ENCODE data around the gene ASB5. TPM values are rescaled to one million over a fixed set of nuclear protein-coding genes. Genes with fewer than 3 reads are reported as not detected.

Gene ASB5
- total RNA-seq, 2 experiments from 2014 or later, result not detected

- Mint-ChIP-seq H3K4me1 (peaks cover 16% of the 10 kb centered on the region), H3K27me3 (peaks cover 37% of the 10 kb centered on the region), H3K27ac (peak within 1 kb of the TSS; percentile 47), H3K36me3 (ENCODE audit: low read depth) (peaks cover 5% of the 10 kb centered on the region), H3K9me3 (no peaks in the 10 kb centered on the region), H3K4me3 (peak within 1 kb of the TSS; percentile 75)
- peak; percentile 94 for DNase-seq
- ChIA-PET CTCF (interaction anchor here (1.1 kb wide), 1 partner anchor 128 kb away, joined by 4 read pairs; no protein-coding TSS in a partner anchor), POLR2A (interaction anchor here (0.8 to 1.3 kb wide), 2 partner anchors 36 to 134 kb away, joined by 4 read pairs; no protein-coding TSS in a partner anchor)
These were observed 73.6 kb downstream of the ASB5 start, which contains the start of gene SPATA4 for GRCh38 chr4:176195184-176195978. Gene SPATA4, minus strand, starts transcription at chr4:176195585. Its CDS starts 23 bp downstream, at chr4:176195562.

GRCh38 chr4:176193938-176194337 is 75.1 kb downstream of the ASB5 start:
- DNase-seq, result no peak
- H3K27me3 Mint-ChIP-seq, result peaks cover 45% of the 10 kb centered on the region
- H3K4me1 Mint-ChIP-seq, result peaks cover 16% of the 10 kb centered on the region
- H3K4me3 Mint-ChIP-seq, result no peak overlapping the region
- ChIA-PET CTCF (interaction anchor here (0.7 kb wide), 2 partner anchors 70 to 152 kb away, joined by 3 to 4 read pairs; no protein-coding TSS in a partner anchor), POLR2A (no interaction called here)
- H3K9me3 Mint-ChIP-seq, result no peaks in the 10 kb centered on the region
- peaks cover 5% of the 10 kb centered on the region for H3K36me3 Mint-ChIP-seq (ENCODE audit: low read depth)
- no peak overlapping the region for H3K27ac Mint-ChIP-seq

- Mint-ChIP-seq H3K27ac (no peak overlapping the region), H3K9me3 (no peaks in the 10 kb centered on the region), H3K27me3 (peaks cover 46% of the 10 kb centered on the region), H3K36me3 (ENCODE audit: low read depth) (peaks cover 5% of the 10 kb centered on the region), H3K4me3 (no peak overlapping the region), H3K4me1 (peaks cover 16% of the 10 kb centered on the region)
- DNase-seq, result no peak
- CTCF ChIA-PET, result no interaction called here
- POLR2A ChIA-PET, result no interaction called here
These were observed 75.9 kb downstream of the ASB5 start for GRCh38 chr4:176193126-176193525.

DNA sequence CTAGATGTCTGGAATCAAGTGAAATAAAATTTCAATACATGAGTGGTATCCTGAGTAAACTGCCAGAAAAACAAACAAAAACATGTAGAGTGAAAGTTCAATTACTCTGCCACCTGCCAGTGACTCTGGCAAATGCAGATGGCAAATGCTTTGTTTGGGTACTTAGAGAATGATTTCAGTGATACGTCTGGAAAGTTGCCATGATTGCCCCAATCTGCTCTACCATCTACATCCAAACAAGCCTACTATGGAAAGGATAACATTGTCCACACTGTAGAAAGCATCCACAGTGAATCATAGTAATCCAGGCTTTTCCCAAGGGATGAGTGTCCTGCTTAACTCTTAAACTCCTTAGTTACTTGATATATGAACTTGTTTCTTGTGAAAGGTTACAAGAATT is 77.0 kb downstream of the ASB5 start:
- H3K4me1 Mint-ChIP-seq, result peaks cover 16% of the 10 kb centered on the region
- ChIA-PET POLR2A (no interaction called here), CTCF (no interaction called here)
- H3K4me3 Mint-ChIP-seq, result no peak overlapping the region
- H3K36me3 Mint-ChIP-seq (ENCODE audit: low read depth), result peaks cover 5% of the 10 kb centered on the region
- H3K9me3 Mint-ChIP-seq, result no peaks in the 10 kb centered on the region
- H3K27ac Mint-ChIP-seq, result no peak overlapping the region
- no peak for DNase-seq
- H3K27me3 Mint-ChIP-seq, result peaks cover 41% of the 10 kb centered on the region

DNA sequence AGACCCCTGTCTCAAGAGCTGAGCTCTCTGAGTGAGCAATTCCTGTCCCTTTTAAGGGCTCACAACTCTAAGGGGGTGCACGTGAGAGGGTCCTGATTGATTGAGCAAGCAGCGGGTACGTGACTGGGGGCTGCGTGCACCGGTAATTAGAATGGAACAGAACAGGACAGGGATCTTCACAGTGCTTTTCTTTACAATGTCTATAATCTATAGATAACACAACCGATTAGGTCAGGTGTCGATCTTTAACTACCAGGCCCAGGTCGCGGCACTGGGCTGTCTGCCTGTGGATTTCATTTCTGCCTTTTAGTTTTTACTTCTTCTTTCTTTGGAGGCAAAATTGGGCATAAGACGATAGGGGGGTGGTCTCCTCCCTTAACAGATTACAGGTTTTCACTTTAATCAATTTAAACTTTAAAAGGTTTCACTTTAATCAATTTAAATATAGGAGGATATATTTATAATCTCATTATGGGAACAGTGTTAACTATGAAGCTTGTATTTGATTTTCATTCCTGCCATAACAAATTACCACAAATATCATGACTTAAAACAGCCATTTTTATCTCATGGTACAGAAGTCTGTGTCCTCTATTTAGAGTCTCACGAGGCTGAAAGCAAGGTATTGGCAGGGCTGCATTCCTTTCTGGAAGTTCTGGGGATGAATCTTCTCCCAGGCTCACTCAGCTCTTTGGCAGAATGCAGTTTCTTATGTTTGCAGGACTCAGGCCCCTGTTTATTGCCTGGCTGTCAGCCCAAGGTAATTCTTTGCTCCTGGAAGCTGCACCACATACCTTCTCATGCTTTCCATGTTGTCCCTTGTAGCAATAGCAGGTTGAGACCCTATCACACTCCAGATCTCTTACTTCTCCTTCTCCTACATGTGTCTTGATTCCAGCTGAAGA is 78.9 kb downstream of the ASB5 start:
- H3K4me1 Mint-ChIP-seq, result peaks cover 9% of the 10 kb centered on the region
- no peaks in the 10 kb centered on the region for H3K9me3 Mint-ChIP-seq
- H3K36me3 Mint-ChIP-seq (ENCODE audit: low read depth), result no peaks in the 10 kb centered on the region
- H3K4me3 Mint-ChIP-seq, result no peak overlapping the region
- no peak overlapping the region for H3K27ac Mint-ChIP-seq
- DNase-seq, result no peak
- H3K27me3 Mint-ChIP-seq, result peaks cover 40% of the 10 kb centered on the region
- POLR2A ChIA-PET, result no interaction called here
- CTCF ChIA-PET, result no interaction called here

- no peak for DNase-seq
- Mint-ChIP-seq H3K4me3 (no peak overlapping the region), H3K27ac (no peak overlapping the region), H3K4me1 (peaks cover 1% of the 10 kb centered on the region), H3K9me3 (no peaks in the 10 kb centered on the region), H3K36me3 (ENCODE audit: low read depth) (no peaks in the 10 kb centered on the region), H3K27me3 (peaks cover 35% of the 10 kb centered on the region)
- ChIA-PET POLR2A (no interaction called here), CTCF (no interaction called here)
These were observed 80.4 kb downstream of the ASB5 start for GRCh38 chr4:176188654-176189053.

GRCh38 chr4:176187624-176188023 is 81.4 kb downstream of the ASB5 start:
- DNase-seq, result no peak
- Mint-ChIP-seq H3K27ac (no peak overlapping the region), H3K4me1 (no peaks in the 10 kb centered on the region), H3K4me3 (no peak overlapping the region), H3K36me3 (ENCODE audit: low read depth) (no peaks in the 10 kb centered on the region), H3K27me3 (peaks cover 30% of the 10 kb centered on the region), H3K9me3 (no peaks in the 10 kb centered on the region)
- ChIA-PET POLR2A (no interaction called here), CTCF (no interaction called here)

GRCh38 chr4:176186671-176187395 is 82.2 kb downstream of the ASB5 start:
- CTCF ChIA-PET, result no interaction called here
- Mint-ChIP-seq H3K4me3 (no peak overlapping the region), H3K27me3 (peaks cover 26% of the 10 kb centered on the region), H3K27ac (no peak overlapping the region), H3K4me1 (no peaks in the 10 kb centered on the region), H3K36me3 (ENCODE audit: low read depth) (no peaks in the 10 kb centered on the region), H3K9me3 (no peaks in the 10 kb centered on the region)
- POLR2A ChIA-PET, result no interaction called here
- DNase-seq, result no peak

- CTCF ChIA-PET, result no interaction called here
- DNase-seq, result no peak
- Mint-ChIP-seq H3K27ac (no peak overlapping the region), H3K4me1 (no peaks in the 10 kb centered on the region), H3K9me3 (no peaks in the 10 kb centered on the region), H3K27me3 (peaks cover 19% of the 10 kb centered on the region), H3K36me3 (ENCODE audit: low read depth) (no peaks in the 10 kb centered on the region), H3K4me3 (no peak overlapping the region)
- POLR2A ChIA-PET, result no interaction called here
These were observed 83.0 kb downstream of the ASB5 start for GRCh38 chr4:176186067-176186466.

DNA sequence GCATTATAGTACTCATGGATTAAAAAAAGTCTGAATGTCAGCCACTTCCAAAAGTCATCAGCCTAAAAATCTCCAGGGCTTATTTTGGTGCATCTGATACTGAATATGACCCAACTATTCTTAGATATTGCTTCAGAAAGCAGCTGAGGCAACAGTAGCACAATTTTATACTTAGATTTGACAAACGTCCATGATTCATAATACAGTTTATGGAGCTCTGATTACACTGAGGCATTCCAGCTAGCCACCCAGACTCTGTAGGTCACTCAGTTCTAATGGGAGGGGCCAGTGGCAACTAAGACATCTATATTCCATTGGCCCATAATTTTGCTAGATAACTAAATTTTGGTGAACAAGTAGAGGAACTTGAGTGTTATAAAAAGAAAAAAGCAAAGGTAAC is 84.0 kb downstream of the ASB5 start:
- no peak for DNase-seq
- no peaks in the 10 kb centered on the region for H3K9me3 Mint-ChIP-seq
- no peaks in the 10 kb centered on the region for H3K4me1 Mint-ChIP-seq
- CTCF ChIA-PET, result no interaction called here
- peaks cover 16% of the 10 kb centered on the region for H3K27me3 Mint-ChIP-seq
- no peak overlapping the region for H3K4me3 Mint-ChIP-seq
- POLR2A ChIA-PET, result no interaction called here
- no peaks in the 10 kb centered on the region for H3K36me3 Mint-ChIP-seq (ENCODE audit: low read depth)
- no peak overlapping the region for H3K27ac Mint-ChIP-seq

Other genes starting within 250 kb of the ASB5 start
- gene WDR17, start 203.4 kb downstream of the ASB5 start, total RNA-seq, result under 1 TPM; 0.70 to 0.78 TPM
- not detected for gene SPATA4, start 73.6 kb downstream of the ASB5 start, total RNA-seq
- gene SPCS3, start 50.7 kb upstream of the ASB5 start, total RNA-seq, result 100 to 1,000 TPM; 215 to 233 TPM

Measured in activated CD4-positive, alpha-beta memory T cell treated with anti-CD3 and anti-CD28 coated beads, Interleukin-2, amount 10 ng/mL, durations not matched to agents 7 days and 5 days (primary cell).